ENCODE data around the gene LEFTY2. TPM values are rescaled to one million over a fixed set of nuclear protein-coding genes. Genes with fewer than 3 reads are reported as not detected.
"Not testable (repeated sequence)": the region's sequence is repeated elsewhere in the genome, so short reads cannot be mapped to it uniquely, and the experiment has no call there.

Gene LEFTY2
- total RNA-seq, 6 experiments from 2014 or later = 0.31 TPM; not detected in 5

DNA sequence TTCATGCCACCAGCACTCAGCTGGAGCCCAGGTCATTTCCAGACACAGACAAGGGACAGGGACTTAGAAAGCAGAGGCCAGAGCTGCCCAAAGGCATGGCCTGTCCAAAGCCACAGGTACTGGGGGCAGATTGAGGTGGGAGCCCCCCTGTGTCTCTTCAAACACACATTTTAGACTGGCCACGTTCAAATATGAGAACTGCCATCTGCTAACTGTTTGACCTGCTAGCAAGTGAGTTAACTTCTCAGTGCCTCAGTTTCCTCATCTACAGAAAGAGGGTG is 862 bp upstream of the LEFTY2 start:
- H3K27ac ChIP-seq = no peak overlapping the region
- TF ChIP-seq, protein P1, sequence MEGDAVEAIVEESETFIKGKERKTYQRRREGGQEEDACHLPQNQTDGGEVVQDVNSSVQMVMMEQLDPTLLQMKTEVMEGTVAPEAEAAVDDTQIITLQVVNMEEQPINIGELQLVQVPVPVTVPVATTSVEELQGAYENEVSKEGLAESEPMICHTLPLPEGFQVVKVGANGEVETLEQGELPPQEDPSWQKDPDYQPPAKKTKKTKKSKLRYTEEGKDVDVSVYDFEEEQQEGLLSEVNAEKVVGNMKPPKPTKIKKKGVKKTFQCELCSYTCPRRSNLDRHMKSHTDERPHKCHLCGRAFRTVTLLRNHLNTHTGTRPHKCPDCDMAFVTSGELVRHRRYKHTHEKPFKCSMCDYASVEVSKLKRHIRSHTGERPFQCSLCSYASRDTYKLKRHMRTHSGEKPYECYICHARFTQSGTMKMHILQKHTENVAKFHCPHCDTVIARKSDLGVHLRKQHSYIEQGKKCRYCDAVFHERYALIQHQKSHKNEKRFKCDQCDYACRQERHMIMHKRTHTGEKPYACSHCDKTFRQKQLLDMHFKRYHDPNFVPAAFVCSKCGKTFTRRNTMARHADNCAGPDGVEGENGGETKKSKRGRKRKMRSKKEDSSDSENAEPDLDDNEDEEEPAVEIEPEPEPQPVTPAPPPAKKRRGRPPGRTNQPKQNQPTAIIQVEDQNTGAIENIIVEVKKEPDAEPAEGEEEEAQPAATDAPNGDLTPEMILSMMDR (IDR thresholded peaks at IDR 0.05) = no peak
- TF ChIP-seq POLR2A (IDR thresholded peaks at IDR 0.05) = no peak
- intact Hi-C loops (cut with DNase I) = no loop called here

DNA sequence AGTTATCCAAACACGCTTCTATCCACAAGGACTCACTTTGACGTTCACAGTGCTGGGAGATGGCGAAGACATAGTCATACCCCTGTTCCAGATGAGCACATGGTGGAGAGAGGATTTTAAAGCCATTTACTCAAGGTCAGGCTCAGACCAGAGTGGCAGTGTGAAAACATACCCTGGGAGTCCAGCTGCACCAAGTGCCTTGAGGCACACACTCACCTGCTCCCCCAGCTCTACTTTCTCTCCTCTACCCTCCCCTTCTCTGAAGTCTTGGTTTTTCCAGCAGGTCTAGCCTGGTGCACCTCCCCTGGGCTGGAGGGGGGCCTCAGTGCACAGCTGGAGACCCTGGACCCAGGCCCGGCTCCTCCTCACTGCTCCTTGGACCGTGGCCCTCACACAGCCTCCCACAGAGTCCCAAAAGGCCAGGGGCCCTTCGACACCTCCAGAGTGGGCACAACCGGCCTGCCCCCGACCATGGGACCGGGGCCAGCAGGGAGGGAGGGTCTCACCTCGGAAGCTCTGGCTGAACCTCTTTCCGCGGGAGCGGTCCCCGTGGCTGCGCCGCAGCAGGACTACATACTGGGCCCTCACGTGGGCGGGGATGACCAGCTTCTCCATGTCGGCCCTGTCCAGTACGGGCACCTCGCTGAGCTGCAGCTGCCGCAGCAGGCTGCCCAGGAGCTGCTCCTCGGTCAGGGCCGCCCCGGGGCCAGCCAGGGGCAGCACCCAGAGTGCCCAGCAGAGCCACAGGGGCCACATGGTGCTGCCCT is 452 bp downstream of the LEFTY2 start:
- Histone ChIP-seq H3K4me1 (no peaks in the 10 kb centered on the region), H3K27ac (no peak overlapping the region), H3K9me3 (no peaks in the 10 kb centered on the region), H3K27me3 (no peaks in the 10 kb centered on the region), H3K36me3 (no peaks in the 10 kb centered on the region), H3K4me3 (no peak overlapping the region)
- DNase-seq (no peak), ATAC-seq (peak in 1 of 4 donors; percentile 4)
- intact Hi-C loops (cut with DNase I) = no loop called here
- TF ChIP-seq, protein P1 (IDR thresholded peaks at IDR 0.05) = no peak
- no peak for TF ChIP-seq POLR2A (IDR thresholded peaks at IDR 0.05)
- 93% methylated on average over 3 of the region's 25 CpGs for WGBS (ENCODE audit: insufficient coverage, low coverage, low lambda C conversion rate, missing lambda C conversion rate)

More for the DNA sequence above, 862 bp upstream of the LEFTY2 start:
- Histone ChIP-seq H3K27me3 (no peaks in the 10 kb centered on the region), H3K4me3 (no peak overlapping the region), H3K9me3 (no peaks in the 10 kb centered on the region), H3K4me1 (no peaks in the 10 kb centered on the region), H3K36me3 (no peaks in the 10 kb centered on the region)
- ATAC-seq (no peak), DNase-seq (no peak)
- WGBS (ENCODE audit: insufficient coverage, low coverage, low lambda C conversion rate, missing lambda C conversion rate) = 33% methylated on average over 1 of the region's 1 CpG

DNA sequence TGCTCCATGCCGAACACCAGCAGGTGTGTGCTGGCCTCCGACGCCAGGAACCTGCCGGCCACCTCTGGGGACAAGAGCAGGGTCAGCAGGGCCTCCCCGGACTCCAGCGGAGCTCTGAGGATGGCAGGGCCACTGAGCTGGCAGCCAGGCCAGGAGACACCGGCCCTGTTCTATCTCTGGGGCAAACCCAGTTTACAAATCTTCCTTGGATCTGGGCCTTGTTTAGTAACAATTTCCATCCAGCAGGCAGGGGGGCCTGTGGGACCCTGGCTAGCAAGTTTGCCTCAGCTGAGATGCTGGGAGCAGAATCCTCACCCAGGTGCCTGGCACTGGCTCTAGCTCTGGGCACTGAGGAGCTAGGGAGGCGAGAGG is 1.1 kb downstream of the LEFTY2 start:
- ATAC-seq; H3K27me3 ChIP-seq; H3K36me3 ChIP-seq; H3K4me1 ChIP-seq; H3K9me3 ChIP-seq; H3K27ac ChIP-seq; intact Hi-C loops (cut with DNase I); H3K4me3 ChIP-seq; DNase-seq: not testable (repeated sequence)
- WGBS (ENCODE audit: insufficient coverage, low coverage, low lambda C conversion rate, missing lambda C conversion rate) = no CpG with 5 or more reads among the region's 8 CpGs

DNA sequence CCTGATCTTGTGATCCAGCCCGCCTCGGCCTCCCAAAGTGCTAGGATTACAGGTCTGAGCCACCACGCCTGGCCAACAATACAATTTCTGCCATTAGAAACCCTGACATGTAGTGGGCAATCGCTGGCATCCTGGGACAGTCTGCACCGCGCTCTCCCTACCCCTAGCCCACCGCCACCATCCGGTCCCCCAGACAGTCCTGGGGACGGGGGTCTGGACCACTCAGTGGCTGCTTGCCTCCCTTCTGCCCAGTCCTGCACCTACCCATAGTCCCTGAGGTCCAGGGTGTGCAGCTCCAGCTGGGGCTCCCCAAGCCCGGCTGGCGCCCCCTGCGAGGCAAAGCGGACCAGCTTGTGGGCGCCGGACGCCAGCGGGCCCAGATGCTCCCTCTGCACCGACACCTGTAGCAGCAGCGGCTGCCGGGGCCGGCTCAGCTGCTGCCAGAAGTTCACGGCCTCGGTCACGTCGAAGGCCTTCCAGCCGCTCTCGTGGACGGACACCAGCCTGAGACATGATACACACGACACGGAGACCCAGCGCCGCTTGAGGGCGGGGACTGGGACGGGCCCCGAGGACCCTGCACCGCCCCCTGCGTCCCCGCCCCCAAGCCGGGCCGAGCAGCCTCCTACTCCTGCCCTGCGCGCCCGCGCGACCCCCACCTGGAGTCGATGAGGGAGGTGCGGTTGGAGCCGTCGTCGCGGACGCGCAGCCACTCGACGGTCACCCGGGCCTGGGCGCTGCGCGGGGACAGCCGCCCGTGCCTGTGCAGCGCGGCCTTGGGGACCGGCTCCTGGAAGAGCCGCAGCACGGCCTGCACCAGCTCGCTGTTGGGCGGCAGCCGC is 1.7 kb downstream of the LEFTY2 start:
- ATAC-seq = peak; percentile 29 to 46 (median 44)
- intact Hi-C loops (cut with DNase I); DNase-seq; H3K4me3 ChIP-seq; H3K9me3 ChIP-seq; H3K4me1 ChIP-seq; H3K27me3 ChIP-seq; H3K36me3 ChIP-seq; H3K27ac ChIP-seq: not testable (repeated sequence)
- WGBS (ENCODE audit: insufficient coverage, low coverage, low lambda C conversion rate, missing lambda C conversion rate) = 93% methylated on average over 6 of the region's 69 CpGs

DNA sequence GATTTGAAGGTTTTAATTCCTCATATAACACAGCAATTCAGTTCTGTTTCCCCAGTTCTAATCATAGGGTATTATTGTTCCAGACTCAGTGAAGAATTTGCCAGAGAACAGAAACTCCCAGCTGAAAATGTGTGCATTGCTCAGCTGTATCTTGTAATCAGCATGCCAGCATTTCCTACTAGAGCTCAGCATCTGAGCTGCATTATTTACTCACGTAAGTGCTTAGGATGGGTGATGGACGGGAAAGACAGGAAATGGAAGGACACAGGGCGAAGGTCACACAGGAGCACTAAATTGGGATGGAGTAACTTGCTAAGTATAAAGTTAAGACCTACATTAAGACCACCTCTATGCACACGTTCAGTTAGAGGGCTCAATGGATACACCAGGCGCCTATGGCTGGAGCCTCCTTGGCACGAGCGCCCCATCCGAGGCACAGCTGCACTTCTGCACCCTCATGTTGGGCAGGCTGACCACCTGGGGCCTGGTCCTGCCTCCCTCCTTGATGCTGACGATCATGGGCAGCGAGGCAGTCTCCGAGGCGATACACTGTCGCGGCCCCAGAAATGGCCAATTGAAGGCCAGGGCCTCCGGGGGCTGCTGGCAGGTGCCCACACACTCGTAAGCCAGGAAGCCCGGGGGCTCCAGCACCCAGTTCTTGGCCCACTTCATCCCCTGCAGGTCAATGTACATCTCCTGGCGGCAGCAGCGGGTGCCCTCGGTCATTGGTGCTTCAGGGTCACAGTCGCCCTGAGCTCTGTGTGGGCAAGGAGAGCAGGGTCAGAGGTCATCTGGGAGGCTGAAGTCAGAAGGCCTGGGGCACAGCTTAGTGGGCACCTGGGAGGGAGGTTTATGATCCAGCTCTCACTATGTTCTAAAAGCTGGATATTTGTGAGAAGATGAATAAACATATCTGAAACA is 3.7 kb downstream of the LEFTY2 start:
- peak; percentile 34 to 63 (median 40) for ATAC-seq
- no peak for DNase-seq
- no peak overlapping the region for H3K4me3 ChIP-seq
- H3K27ac ChIP-seq = no peak overlapping the region
- no peaks in the 10 kb centered on the region for H3K36me3 ChIP-seq
- H3K9me3 ChIP-seq = no peaks in the 10 kb centered on the region
- no peaks in the 10 kb centered on the region for H3K27me3 ChIP-seq
- 95% methylated on average over 8 of the region's 21 CpGs for WGBS (ENCODE audit: insufficient coverage, low coverage, low lambda C conversion rate, missing lambda C conversion rate)
- intact Hi-C loops (cut with DNase I) = no loop called here
- no peak for TF ChIP-seq POLR2A (IDR thresholded peaks at IDR 0.05)
- TF ChIP-seq, protein P1 (IDR thresholded peaks at IDR 0.05) = no peak
- H3K4me1 ChIP-seq = no peaks in the 10 kb centered on the region
